HG03460 (cell line): Measurements from ENCODE around the gene OR8A1.
"Not testable (repeated sequence)": the region's sequence is repeated elsewhere in the genome, so short reads cannot be mapped to it uniquely, and the experiment has no call there.

Experiments
- ATAC-seq: cut with Tn5 transposase; IDR thresholded peaks from one replicate; pipeline ENCODE4 v1.9.1; 2021; ENCODE audit not compliant: unreplicated experiment

Gene OR8A1

DNA sequence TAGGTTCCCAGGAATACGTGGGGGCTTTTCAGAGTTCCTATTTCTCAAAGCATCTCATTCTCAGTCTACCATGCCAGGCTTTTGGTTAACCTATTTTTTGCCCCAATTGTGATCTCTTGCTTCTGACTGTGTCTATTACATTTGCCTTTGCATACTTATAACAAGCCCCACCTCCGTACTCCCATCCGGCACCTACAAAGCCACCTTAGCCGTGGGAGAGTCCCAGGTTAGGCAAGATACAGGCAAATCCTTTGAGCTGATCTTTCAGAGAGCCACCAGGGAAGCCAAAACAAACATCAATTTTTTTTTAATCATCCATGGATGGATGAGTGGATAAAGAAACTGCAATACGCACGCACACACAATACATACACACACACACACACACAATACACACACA, 22.8 kb downstream of the OR8A1 start:
- no peak for ATAC-seq

DNA sequence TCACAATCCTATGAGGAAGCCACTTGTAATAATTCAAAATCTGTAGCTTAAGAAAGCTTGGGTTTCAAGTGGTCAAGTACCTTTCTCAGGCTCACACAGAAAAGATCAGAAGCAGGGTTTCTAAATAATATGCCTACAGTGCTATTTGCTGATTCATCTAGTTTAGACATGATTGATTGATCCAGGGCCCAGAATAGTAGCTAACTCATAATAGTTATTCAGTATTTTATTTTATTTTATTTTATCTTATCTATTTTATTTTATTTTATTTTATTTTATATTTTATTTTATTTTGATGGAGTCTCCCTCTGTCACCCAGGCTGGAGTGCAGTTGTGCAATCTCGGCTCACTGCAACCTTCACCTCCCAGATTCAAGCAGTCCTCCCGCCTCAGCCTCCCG, 25.5 kb downstream of the OR8A1 start:
- no peak for ATAC-seq

DNA sequence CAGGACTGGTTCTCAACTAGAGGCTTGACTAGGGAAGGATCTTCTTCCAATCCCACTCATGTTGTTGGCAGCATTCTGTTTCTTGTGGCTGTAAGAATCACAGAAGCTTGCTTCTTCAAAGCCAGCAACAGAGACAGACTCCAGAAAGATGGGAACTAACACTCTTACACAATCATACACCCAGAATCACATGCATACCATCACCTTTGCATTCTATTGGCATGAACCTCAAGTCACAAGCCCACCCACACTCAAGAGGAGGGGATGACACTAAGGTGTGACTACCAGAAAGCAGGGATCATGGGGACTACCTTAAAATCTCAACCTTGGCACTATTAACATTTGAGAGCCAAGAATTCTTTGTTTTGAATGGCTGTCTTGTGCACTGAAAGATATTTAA, 27.8 kb downstream of the OR8A1 start:
- no peak for ATAC-seq

DNA sequence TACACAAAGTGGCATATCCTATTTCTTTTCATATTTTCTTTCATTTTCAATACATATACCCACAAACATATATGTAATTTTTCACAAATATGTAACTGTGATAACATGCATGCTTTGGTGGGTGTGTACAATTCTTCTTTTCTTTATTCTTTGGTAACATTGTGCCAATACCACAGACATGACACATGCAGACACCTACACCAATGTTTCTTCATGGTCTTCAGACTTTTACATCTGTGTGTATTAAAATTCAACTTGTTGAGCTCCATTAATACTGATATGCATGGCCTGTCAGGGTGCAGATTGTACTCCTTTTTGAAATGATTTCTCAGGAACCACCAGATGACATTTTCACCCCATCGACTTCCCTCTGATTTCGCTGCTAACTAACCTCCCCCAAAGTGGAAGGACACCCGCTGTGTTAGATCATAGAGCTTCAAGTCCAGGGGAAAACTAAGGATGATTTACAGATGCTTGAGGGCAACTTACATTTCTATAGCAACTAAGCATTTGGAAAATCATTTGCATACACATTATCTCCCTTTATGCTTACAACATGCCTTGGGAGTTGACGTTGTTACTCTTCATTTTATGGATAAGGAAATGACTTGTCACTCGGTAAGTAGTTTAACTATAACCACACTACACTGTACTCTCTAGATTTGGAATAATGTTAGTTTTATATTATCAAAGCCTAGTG, 31.0 kb downstream of the OR8A1 start:
- no peak for ATAC-seq

DNA sequence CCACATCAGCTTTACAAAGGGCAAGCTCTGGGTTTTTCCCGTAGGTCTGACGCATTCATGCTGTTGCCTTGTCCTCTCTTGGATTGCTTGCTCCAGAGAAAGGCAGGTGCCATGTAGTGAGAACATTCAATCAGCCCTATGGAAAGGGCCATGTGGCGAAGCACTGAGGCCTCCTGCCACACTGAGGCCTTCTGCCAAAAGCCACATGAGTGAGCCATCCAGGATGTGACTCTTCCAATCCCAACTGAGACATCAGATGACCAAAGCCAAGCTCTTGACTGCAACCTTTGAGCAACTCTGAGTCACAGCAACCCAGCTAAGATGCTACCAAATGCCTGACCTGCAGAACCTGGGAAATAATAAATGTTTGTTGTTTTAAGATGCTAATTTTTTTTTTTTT, 32.4 kb downstream of the OR8A1 start:
- no peak for ATAC-seq

DNA sequence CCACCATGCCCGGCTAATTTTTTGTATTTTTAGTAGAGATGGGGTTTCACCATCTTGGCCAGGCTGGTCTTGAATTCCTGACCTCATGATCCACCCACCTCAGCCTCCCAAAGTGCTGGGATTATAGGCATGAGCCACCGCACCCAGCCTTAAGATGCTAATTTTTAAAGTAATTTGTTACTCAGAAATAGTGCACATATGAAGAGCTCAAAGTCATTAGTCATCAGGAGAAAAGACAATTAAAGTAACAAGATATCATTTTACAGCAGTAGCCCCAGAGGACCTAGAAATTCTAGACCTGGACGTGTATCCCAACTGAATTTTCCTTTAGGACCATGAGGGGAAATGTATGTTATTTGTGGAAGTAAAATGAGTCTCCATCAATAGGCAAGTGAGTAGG, 32.9 kb downstream of the OR8A1 start:
- not testable (repeated sequence) for ATAC-seq

DNA sequence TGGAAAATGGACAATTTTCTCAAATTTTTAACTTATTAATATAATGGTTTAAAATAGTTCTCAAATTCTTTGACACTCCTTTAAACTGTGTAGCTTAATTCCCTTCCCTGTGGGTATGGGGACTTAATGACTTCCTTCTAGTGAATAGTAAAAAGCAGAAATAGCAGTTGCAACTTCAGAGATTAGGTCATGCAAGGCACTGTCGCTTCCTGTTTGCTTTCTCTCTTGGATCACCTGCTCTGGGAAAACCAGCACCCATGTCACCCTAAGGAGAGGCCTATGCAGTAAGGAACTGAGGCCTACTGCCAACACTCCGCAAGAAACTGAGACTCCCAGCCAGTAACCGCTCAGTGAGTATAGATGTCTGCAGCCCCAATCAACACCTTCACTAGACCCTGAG, 35.9 kb downstream of the OR8A1 start:
- no peak for ATAC-seq

DNA sequence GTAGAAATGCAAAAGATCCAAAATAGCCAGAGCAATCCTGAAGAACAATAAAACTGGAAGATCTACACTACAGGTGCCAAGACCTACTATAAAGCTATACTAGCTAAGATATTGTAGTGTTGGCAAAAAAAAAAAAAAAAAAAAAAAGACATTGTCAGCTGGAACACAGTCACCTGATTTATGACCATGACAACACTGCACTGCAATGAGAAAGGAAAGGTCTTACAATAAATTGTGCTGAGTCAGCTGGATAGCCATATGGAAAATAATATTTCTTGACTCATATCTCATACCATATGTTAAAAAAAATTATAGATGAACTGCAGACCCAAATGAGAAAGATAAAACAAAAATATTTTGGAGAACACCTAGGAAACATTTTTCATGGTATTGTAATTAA, 38.4 kb downstream of the OR8A1 start:
- ATAC-seq: no peak

DNA sequence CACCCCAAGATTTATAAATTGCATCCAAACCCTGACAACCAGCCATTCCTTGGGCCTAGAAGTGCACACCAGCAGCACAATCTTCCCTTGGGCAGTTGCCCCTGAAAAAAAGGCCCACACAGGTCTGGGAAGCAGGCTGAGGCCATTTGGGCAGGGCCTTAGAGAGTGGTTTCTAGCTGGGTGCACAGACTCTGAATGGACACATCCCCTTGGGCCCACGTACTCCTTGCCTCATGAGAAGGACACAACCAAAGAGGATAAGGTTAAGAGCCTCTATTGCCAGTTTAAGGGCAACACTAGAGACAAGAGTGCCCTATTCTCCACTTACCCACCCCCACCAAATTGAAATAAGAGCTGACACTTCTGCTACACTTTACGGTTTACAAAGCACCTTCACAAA, 40.5 kb downstream of the OR8A1 start:
- no peak for ATAC-seq

DNA sequence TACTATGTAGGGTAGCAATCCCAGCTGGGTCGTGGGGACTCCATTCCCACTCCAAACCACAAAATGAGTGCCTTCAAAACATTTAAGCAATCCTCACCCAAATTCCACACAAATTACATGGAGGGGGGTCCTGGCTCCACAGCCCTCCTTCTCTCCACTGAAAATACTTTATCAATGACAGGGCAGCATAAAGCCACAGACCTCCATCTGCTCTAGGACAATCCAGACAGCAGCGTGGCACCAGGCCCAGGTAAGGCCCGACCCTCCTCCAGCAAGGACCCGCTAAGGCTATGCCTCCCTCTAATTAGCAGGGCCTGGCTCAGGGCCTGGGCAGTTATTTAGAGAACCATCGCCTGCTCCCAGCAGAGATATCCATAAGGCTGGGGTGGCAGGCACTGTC, 41.3 kb downstream of the OR8A1 start, which contains the start of gene PANX3:
PANX3 (plus strand) TSS at position 365 of the 400 bp plus-strand sequence. CDS start 129 bp downstream, outside the sequence.
- no peak for ATAC-seq

DNA sequence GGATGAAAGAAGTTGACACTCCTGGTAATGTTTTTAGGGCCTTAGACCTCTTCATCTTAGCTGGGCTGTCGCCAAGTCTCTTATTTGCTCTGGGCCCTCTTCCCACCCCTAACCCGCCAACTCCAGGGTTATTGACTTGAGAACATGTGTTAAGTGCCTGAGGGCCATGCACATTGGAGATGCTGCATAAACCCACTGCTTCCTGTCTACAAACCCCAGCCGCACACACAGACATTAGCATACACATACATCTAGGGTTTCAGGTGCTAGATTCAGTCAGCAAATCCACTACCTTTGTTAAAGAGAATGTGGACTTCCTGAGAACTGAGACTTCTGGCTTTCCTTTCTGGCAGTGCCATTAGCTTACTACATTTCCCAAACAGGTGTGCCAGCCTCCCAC, 42.2 kb downstream of the OR8A1 start:
- ATAC-seq: no peak

DNA sequence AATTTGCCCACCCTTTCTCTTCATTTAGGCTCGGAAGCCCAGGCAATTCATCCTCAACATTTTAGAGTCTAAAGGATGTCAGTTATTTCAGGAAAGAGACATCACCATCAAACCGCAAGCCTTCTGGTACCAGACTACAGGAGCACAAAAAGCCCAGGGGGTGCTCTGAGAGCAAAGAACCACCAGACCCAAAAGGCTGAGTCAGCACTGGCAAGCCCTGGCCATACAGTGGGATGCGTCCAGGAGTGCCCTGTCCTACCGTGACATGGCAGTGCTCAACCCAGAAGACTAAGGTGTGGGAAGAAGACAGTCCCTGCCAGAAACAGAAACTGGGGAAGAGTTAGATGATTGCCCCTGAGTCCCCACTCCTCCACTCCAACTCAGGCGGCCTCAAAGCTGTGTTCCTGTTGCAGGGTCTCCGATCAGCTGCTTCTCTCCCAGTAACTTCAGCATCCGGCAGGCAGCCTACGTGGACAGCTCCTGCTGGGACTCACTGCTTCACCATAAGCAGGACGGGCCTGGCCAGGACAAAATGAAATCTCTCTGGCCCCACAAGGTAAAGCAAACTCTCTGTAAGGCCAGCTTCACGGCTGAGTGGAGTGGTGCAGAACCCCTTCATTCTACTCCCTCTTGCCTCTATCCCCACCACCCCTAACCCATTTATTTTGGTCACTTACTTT, 42.9 kb downstream of the OR8A1 start:
- no peak for ATAC-seq

DNA sequence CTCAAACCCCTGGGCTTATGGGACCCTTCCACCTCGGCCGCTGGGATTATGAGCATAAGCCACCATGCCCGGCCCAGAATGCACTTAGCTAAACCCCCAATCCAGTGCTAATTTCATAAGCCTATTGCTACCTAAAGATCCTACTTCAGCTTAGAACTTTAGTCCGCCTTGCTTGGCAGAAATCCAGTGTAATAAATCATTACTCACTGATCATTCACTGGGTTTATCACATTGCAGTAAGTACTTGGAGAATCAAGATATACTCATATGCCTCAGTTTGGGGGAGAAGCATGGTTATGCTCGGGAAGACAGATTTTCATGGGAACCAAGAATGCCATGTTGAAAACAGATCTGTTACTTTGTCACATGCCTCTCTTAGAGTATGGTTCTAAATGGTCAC, 49.1 kb downstream of the OR8A1 start:
- ATAC-seq: no peak
